GM12873 (cell line): Measurements from ENCODE around the gene COPG1.

Experiments used
- CTCF ChIP-seq: IDR thresholded peaks from 2 replicates; pipeline ENCODE4 v1.5.1; 2012; ENCODE audit warnings: low read depth, mild to moderate bottlenecking, moderate library complexity, low read length, control low read depth; ENCODE audit not compliant: insufficient read depth; ENCODE audit errors: missing control alignments

COPG1 gene

GRCh38 chr3:129286081-129286480, 36.7 kb downstream of the COPG1 start:
- no peak for TF ChIP-seq CTCF

GRCh38 chr3:129288446-129288845, 39.0 kb downstream of the COPG1 start:
- no peak for TF ChIP-seq CTCF

- TF ChIP-seq CTCF: no peak
Observed at GRCh38 chr3:129289201-129289921, 40.0 kb downstream of the COPG1 start.

- TF ChIP-seq CTCF: no peak
Observed at GRCh38 chr3:129291236-129291886, 42.0 kb downstream of the COPG1 start.

GRCh38 chr3:129295286-129295685, 45.9 kb downstream of the COPG1 start:
- TF ChIP-seq CTCF: no peak

- TF ChIP-seq CTCF: no peak
Observed at GRCh38 chr3:129304146-129304961, 54.9 kb downstream of the COPG1 start.

GRCh38 chr3:129304962-129305222, 55.5 kb downstream of the COPG1 start:
- TF ChIP-seq CTCF: no peak
